HG03159 (cell line): Measurements from ENCODE around the gene TDRD12.

Experiments
- ATAC-seq: cut with Tn5 transposase; IDR thresholded peaks from one replicate; pipeline ENCODE4 v1.9.1; 2021; ENCODE audit warnings: mild to moderate bottlenecking, moderate library complexity; ENCODE audit not compliant: unreplicated experiment

TDRD12 gene

GRCh38 chr19:32809254-32809653 is 89.7 kb downstream of the TDRD12 start:
- ATAC-seq, result no peak

GRCh38 chr19:32809754-32810153 is 90.2 kb downstream of the TDRD12 start:
- no peak for ATAC-seq

GRCh38 chr19:32810452-32810851 is 90.9 kb downstream of the TDRD12 start:
- no peak for ATAC-seq

GRCh38 chr19:32811151-32811550 is 91.6 kb downstream of the TDRD12 start:
- ATAC-seq, result no peak

GRCh38 chr19:32812036-32812435 is 92.5 kb downstream of the TDRD12 start:
- ATAC-seq, result no peak

GRCh38 chr19:32812571-32812970 is 93.0 kb downstream of the TDRD12 start:
- no peak for ATAC-seq

GRCh38 chr19:32813862-32814425 is 94.4 kb downstream of the TDRD12 start:
- ATAC-seq, result no peak

- ATAC-seq, result no peak
Measured at GRCh38 chr19:32814624-32815023, 95.1 kb downstream of the TDRD12 start.

- ATAC-seq, result no peak
Measured at GRCh38 chr19:32816555-32817099, 97.1 kb downstream of the TDRD12 start.

GRCh38 chr19:32817569-32818476 is 98.3 kb downstream of the TDRD12 start:
- no peak for ATAC-seq

GRCh38 chr19:32818536-32818935 is 99.0 kb downstream of the TDRD12 start:
- ATAC-seq, result no peak

- ATAC-seq, result no peak
Measured at GRCh38 chr19:32819419-32820400, 100.1 kb downstream of the TDRD12 start.

- ATAC-seq, result no peak
Measured at GRCh38 chr19:32822916-32823746, 103.6 kb downstream of the TDRD12 start.

- no peak for ATAC-seq
Measured at GRCh38 chr19:32823747-32824102, 104.2 kb downstream of the TDRD12 start.

- no peak for ATAC-seq
Measured at GRCh38 chr19:32824191-32824751, 104.7 kb downstream of the TDRD12 start.

- no peak for ATAC-seq
Measured at GRCh38 chr19:32824916-32825608, 105.5 kb downstream of the TDRD12 start.

GRCh38 chr19:32828139-32828538 is 108.6 kb downstream of the TDRD12 start:
- no peak for ATAC-seq

- ATAC-seq, result no peak
Measured at GRCh38 chr19:32828643-32829344, 109.2 kb downstream of the TDRD12 start.
